GM21447 (cell line): Measurements from ENCODE around the gene COLQ.
"Not testable (repeated sequence)": the region's sequence is repeated elsewhere in the genome, so short reads cannot be mapped to it uniquely, and the experiment has no call there.

Experiments
- ATAC-seq: cut with Tn5 transposase; IDR thresholded peaks from one replicate; pipeline ENCODE4 v1.9.1; 2021; ENCODE audit not compliant: unreplicated experiment

COLQ gene

DNA sequence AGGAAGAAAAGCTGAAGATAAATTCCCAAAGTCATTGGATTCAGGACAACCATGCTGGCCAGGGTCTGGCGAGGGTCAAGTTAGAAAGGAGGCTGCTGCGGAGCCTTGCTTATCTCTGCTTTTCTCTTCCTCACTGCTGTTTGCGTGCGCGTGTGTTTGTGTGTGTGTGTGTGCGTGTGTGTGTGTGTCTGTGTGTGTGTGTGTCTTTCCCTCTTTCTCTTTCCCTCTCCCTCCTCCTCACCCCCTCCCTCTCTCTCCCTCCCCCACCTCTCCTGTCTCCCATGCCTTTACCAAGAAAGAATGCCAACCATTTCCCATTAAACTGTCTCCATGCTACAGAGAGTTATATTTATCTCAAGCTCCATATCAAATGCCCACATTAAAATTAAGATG, at the start of gene COLQ:
TSS of gene COLQ (minus strand) at position 134 of the 393 bp plus-strand sequence. CDS start at position 53, 81 bp downstream.
- no peak for ATAC-seq

- ATAC-seq, result no peak
Observed at GRCh38 chr3:15563190-15563589, 41.7 kb upstream of the COLQ start.

GRCh38 chr3:15562560-15562959, 41.1 kb upstream of the COLQ start:
- no peak for ATAC-seq

DNA sequence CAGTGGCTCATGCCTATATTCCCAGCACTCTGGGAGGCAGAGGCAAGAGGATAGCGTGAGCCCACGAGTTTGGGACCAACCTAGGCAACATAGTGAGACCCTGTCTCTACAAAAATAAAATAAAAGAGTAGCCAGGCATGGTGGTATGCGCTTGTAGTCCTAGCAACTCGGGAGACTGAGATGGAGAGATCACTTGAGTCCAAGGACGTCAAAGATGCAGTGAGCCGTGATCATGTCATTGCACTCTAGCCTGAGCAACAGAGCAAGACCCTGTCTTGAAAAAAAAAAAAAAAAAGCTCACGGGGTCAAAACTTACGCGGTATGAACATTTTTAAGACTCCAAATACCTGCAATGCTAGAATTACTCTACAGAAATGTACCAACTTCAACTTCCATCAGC, 37.1 kb upstream of the COLQ start:
- no peak for ATAC-seq

- no peak for ATAC-seq
Observed at GRCh38 chr3:15557511-15557946, 36.0 kb upstream of the COLQ start.

- ATAC-seq, result peak; percentile 90
Observed at GRCh38 chr3:15556512-15556911, 35.0 kb upstream of the COLQ start.

- no peak for ATAC-seq
Observed at GRCh38 chr3:15553749-15554148, 32.2 kb upstream of the COLQ start.

DNA sequence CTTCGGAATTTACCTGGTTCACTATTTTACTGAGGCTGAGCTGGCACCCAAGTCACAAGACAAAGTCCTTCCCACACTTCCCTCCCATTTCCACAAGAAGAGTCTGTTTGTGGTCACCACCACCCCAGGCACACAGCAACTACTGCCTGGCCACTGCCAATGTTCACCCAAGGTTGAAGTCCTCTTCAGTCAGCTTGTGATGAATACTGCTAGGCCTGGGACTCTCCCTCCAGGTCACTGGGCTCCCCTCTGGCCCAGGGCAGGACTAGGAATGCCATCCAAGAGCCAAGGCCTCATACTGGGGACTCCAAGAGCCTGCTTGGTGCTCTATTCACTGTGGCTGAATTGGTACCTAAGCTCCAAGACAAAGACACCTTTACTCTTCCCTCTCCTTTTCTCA, 30.4 kb upstream of the COLQ start:
- no peak for ATAC-seq

DNA sequence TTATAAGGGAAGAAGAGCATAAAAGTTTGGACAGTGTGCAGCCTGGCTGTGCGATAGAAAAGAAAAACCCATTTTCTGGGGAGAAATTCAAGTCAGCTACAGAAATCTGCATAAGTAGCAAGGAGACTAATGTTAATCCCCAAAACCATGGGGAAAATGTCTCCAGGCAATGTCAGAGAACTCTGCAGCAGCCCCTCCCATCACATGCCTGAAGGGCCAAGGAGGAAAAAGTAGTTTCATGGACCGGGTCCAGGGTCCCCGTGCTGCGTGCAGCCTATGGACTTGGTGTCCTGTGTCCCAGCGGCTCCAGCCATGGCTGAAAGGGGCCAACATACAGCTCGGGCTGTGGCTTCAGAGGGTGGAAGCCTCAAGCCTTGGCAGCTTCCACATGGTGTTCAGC, 28.3 kb upstream of the COLQ start:
- ATAC-seq, result no peak

DNA sequence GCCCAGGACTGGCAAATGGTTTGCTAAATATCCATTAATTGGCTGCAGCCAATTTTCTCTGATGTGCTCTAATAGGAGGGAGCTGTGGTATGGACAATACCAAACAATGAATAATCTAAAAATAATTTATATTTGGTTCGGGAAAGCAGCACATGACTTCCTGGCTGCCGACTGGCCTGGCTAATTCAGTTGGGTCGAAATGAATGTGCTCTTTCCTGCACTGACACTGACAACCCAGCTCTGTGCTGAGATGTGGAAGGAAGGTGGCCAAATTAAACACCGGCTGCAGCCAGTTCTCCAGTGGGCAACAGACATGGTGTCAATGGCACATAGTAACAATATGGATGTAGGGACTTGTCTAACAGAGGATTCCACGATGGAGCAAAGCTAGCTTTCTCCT, 21.1 kb upstream of the COLQ start:
- ATAC-seq, result no peak

- no peak for ATAC-seq
Observed at GRCh38 chr3:15541371-15541770, 19.9 kb upstream of the COLQ start.

- ATAC-seq, result no peak
Observed at GRCh38 chr3:15539066-15539465, 17.6 kb upstream of the COLQ start.

DNA sequence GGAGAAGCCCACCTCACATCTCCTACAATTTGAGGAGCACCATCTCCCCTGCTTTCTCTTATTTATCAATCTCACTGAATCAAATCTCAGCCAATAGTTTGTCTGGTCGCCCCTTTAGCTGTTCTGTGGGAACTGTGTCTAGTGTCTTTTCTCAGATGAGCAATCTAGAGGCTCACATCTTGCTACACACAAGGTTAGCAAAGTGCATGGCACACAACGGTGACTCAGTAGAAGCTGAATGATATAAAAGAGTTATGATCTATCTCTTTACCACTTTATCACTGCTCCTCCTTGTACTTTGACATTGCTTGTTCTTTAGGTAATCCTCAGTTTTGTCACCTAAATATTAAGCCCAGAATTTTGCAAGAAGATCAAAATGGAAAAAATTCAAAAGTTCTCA, 16.8 kb upstream of the COLQ start:
- ATAC-seq, result no peak

DNA sequence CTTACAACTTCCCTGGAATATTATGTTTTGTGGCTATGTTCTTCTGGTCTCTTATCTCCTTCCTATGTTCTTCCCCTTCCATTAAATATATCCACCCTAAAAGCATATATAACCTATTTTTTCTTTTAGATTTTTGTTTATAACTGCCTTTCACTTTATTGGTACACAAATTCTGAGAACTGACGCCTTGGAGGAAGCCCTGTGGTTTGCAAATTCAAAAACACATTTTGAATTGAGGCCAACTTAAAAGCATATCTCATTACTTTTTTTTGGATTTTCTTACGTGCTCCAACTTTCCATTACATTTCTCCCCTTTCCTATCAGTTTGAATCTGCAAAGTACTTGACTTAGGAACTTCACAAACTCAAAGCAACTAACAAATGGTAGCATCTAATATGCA, 15.3 kb upstream of the COLQ start:
- no peak for ATAC-seq

GRCh38 chr3:15535732-15536131, 14.2 kb upstream of the COLQ start:
- ATAC-seq, result no peak

DNA sequence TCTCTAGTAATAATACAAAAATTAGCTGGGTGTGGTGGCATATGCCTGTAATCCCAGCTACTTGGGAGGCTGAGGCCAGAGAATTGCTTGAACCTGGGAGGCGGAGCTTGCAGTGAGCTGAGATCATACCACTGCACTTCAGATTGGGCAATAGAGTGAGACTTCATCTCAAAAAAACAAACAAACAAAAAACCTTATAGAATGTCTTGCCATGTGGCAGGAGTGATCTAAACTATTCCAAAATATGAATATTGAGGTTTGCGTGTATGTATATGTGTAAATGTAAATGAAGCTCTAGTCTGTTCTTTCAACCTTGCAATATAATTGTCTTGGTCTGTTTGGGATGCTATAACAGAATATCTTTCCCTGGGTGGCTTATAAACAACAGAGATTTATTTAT, 11.1 kb upstream of the COLQ start:
- ATAC-seq, result not testable (repeated sequence)

GRCh38 chr3:15531346-15531745, 9.8 kb upstream of the COLQ start:
- no peak for ATAC-seq

DNA sequence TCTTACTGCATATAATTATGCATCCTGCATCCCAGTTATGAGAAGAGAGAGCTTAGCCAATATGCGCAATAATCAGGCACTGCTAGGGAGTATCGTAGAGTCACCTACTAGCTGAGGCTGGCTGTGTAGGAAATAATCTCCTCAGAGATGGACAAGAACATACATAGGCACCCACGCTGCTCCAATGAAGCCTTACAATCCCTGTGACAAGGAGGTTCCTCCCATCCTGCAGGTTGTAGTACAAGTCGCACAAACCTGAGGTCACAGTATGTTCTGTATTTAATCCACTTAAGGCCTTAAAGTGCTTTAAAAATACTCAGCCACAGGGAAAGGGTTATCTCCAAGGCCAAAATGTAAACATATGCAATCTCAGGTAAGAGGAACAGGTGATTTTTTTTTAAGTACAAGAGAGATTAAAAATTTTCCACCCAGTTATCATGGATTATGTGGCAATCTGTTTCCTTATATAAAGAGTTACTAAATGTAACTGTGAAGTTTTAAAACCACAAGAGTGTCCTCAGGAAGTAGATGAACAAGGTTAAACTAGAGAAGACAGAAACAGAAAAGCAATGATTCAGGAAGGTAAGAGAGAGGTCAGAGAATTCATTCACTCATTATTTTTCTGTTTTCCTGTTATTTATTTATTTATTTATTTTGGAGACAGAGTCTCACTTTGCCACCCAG, 7.5 kb upstream of the COLQ start:
- no peak for ATAC-seq

GRCh38 chr3:15527031-15527459, 5.5 kb upstream of the COLQ start:
- no peak for ATAC-seq

- ATAC-seq, result no peak
Observed at GRCh38 chr3:15525790-15526189, 4.3 kb upstream of the COLQ start.

DNA sequence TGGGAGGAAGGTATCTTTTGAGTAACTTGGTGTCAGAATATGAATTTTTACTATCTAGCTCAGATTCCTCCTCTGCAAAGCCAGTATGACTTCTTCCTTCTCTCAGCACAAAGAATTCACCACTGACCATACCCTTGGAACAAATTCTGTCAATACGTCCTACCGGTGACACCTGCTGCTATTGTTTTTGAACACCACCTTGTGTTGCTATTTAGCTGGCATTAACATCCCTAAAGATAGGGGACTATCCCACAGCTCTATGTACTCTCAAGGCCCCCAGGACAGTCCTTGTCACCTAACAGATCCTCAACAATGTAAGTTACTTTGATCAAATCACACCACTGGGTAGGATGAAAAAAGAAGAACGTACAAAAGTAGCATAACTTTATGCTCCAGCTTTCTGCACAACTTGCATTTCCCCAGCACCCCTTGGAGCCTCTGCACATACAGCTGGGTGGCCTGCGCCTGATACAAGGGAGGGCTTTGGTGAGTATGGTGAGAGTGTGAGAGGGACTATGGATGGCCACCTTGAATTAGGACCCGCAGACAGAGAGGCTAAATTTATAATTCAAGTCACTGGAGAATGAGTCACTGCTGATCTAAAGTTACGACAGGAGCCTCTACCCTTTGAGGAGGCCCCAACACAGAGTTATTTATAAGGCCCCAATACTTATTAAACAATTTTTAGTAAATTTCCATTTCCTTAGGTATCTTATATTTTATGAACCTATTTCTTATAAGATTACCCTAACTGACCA, 2.3 kb upstream of the COLQ start:
- ATAC-seq, result no peak

GRCh38 chr3:15522016-15522415, 510 bp upstream of the COLQ start:
- no peak for ATAC-seq
